ENCODE measurements around the gene GID8.
"Not testable (repeated sequence)": the region's sequence is repeated elsewhere in the genome, so short reads cannot be mapped to it uniquely, and the experiment has no call there.

GID8 gene

GRCh38 chr20:62956387-62957135 is 18.6 kb downstream of the GID8 start:
- DNase-seq, result no peak
- TF ChIP-seq GATA1 (IDR thresholded peaks at IDR 0.05; ENCODE audit: low read depth, low read length) (no peak), POLR2A (IDR thresholded peaks at IDR 0.05; ENCODE audit: low read length) (no peak)

- no peak for DNase-seq
- no peak for TF ChIP-seq GATA1 (IDR thresholded peaks at IDR 0.05; ENCODE audit: low read depth, low read length)
- no peak for TF ChIP-seq POLR2A (IDR thresholded peaks at IDR 0.05; ENCODE audit: low read length)
These were observed 19.5 kb downstream of the GID8 start for GRCh38 chr20:62957136-62958117.

- TF ChIP-seq POLR2A (IDR thresholded peaks at IDR 0.05; ENCODE audit: low read length) (no peak), GATA1 (IDR thresholded peaks at IDR 0.05; ENCODE audit: low read depth, low read length) (no peak)
- DNase-seq, result no peak
These were observed 20.6 kb downstream of the GID8 start for GRCh38 chr20:62958388-62959100.

GRCh38 chr20:62959101-62959971 is 21.4 kb downstream of the GID8 start:
- no peak for DNase-seq
- TF ChIP-seq POLR2A (IDR thresholded peaks at IDR 0.05; ENCODE audit: low read length) (no peak), GATA1 (IDR thresholded peaks at IDR 0.05; ENCODE audit: low read depth, low read length) (no peak)

- TF ChIP-seq POLR2A (IDR thresholded peaks at IDR 0.05; ENCODE audit: low read length) (no peak), GATA1 (IDR thresholded peaks at IDR 0.05; ENCODE audit: low read depth, low read length) (no peak)
- DNase-seq, result no peak
These were observed 22.1 kb downstream of the GID8 start for GRCh38 chr20:62959998-62960436.

- DNase-seq, result not testable (repeated sequence)
These were observed 22.7 kb downstream of the GID8 start for GRCh38 chr20:62960446-62961309.

- DNase-seq, result no peak
These were observed 23.4 kb downstream of the GID8 start for GRCh38 chr20:62961310-62961783.

GRCh38 chr20:62961799-62962198 is 23.9 kb downstream of the GID8 start:
- TF ChIP-seq GATA1 (IDR thresholded peaks at IDR 0.05; ENCODE audit: low read depth, low read length), result no peak
- TF ChIP-seq POLR2A (IDR thresholded peaks at IDR 0.05; ENCODE audit: low read length), result no peak
- no peak for DNase-seq

More at GRCh38 chr20:62961310-62961783, 23.4 kb downstream of the GID8 start:
- no peak for TF ChIP-seq GATA1 (IDR thresholded peaks at IDR 0.05; ENCODE audit: low read depth, low read length)
- no peak for TF ChIP-seq POLR2A (IDR thresholded peaks at IDR 0.05; ENCODE audit: low read length)

- no peak for DNase-seq
- no peak for TF ChIP-seq GATA1 (IDR thresholded peaks at IDR 0.05; ENCODE audit: low read depth, low read length)
- no peak for TF ChIP-seq POLR2A (IDR thresholded peaks at IDR 0.05; ENCODE audit: low read length)
These were observed 24.4 kb downstream of the GID8 start for GRCh38 chr20:62962221-62962879.

GRCh38 chr20:62962891-62963613 is 25.1 kb downstream of the GID8 start:
- TF ChIP-seq GATA1 (IDR thresholded peaks at IDR 0.05; ENCODE audit: low read depth, low read length), result no peak
- no peak for TF ChIP-seq POLR2A (IDR thresholded peaks at IDR 0.05; ENCODE audit: low read length)
- no peak for DNase-seq
